Body of pancreas (tissue), 4 donors: ENCODE results near the gene CDC42BPA.

Source experiments
- POLR2A ChIP-seq, 3 donors: fragments of 450-650 bp; IDR thresholded peaks; one replicate each; pipeline ENCODE4 v1.6.1; 2016; ENCODE audit warnings: antibody characterized with exemption in 3 of 3, mild to moderate bottlenecking in 2 of 3
- TF ChIP-seq, protein P1 (sequence below), 7 experiments: fragments of 450-650 bp in 4 of 7; fragments of 200-600 bp in 3 of 7; sonication (generic) in 3 of 7; IDR thresholded peaks; one replicate each; pipeline ENCODE4 v1.5.1; 2016 to 2019; ENCODE audit warnings: antibody characterized with exemption in 7 of 7

DNA sequence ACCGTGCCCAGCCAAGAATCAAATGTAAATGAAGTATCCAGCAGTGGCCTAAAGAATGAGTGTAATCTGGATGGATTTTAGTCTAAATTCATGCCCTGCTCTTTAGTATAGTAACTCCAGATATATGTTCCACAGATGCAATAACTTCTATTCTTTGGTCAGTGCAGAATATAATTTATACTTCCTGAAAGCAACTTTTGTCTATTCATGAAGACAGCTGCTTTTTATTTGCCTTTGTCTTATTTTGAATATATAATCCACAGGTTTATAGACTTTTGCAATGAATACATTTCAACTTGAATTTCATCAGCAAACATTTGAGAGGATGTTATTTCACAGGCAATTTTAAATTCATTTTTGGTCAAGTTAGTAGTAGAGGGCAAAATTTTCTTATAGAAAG lies 54.4 kb downstream of the CDC42BPA start:
- TF ChIP-seq, protein P1, sequence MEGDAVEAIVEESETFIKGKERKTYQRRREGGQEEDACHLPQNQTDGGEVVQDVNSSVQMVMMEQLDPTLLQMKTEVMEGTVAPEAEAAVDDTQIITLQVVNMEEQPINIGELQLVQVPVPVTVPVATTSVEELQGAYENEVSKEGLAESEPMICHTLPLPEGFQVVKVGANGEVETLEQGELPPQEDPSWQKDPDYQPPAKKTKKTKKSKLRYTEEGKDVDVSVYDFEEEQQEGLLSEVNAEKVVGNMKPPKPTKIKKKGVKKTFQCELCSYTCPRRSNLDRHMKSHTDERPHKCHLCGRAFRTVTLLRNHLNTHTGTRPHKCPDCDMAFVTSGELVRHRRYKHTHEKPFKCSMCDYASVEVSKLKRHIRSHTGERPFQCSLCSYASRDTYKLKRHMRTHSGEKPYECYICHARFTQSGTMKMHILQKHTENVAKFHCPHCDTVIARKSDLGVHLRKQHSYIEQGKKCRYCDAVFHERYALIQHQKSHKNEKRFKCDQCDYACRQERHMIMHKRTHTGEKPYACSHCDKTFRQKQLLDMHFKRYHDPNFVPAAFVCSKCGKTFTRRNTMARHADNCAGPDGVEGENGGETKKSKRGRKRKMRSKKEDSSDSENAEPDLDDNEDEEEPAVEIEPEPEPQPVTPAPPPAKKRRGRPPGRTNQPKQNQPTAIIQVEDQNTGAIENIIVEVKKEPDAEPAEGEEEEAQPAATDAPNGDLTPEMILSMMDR (IDR thresholded peaks at IDR 0.05): no peak
- no peak for TF ChIP-seq POLR2A (IDR thresholded peaks at IDR 0.05)
